ENCODE results near the gene GBX1.

GRCh38 chr7:151139791-151140190, 27.7 kb downstream of the GBX1 start:
- TF ChIP-seq CTCF (IDR thresholded peaks at IDR 0.05): no peak
- no peak for TF ChIP-seq POLR2A (IDR thresholded peaks at IDR 0.05)
- TF ChIP-seq POLR2AphosphoS5 (IDR thresholded peaks at IDR 0.05): no peak

All from breast epithelium (tissue), 3 donors.